Brain microvascular endothelial cell (primary cell): ENCODE measurements around the gene EXOC5.
A peak's percentile ranks its signal among the peaks of the same experiment; 100 is the strongest.

Source experiments
- DNase-seq: peaks from one replicate; pipeline ENCODE4 v3.0.0-alpha.2; 2020
- H3K27ac ChIP-seq: fragments of 250-450 bp; sonication (Bioruptor Pico); 2 replicates; pipeline ENCODE4 v1.5.1; 2020; ENCODE audit warnings: mild to moderate bottlenecking, moderate library complexity
- H3K27me3 ChIP-seq: fragments of 250-450 bp; sonication (Bioruptor Pico); replicated peaks from 2 replicates; pipeline ENCODE4 v1.5.1; 2020; ENCODE audit warnings: mild to moderate bottlenecking
- H3K36me3 ChIP-seq: fragments of 250-450 bp; sonication (Bioruptor Pico); replicated peaks from 2 replicates; pipeline ENCODE4 v1.5.1; 2020; ENCODE audit warnings: mild to moderate bottlenecking
- H3K4me3 ChIP-seq: 2 replicates; pipeline ENCODE4 v1.5.1; 2011; ENCODE audit warnings: low read depth, mild to moderate bottlenecking, control low read depth, low read length, moderate library complexity
- in situ Hi-C: cut with HindIII; loops from 2 replicates; pipeline ENCODE4 v1.10.0; 2017; ENCODE audit warnings: low sequenced_read_pairs, low pct_ligation_motif_present
- TF ChIP-seq, protein P1 (sequence below): IDR thresholded peaks from 2 replicates; pipeline ENCODE4 v1.5.1; 2011; ENCODE audit warnings: low read depth, mild to moderate bottlenecking, moderate library complexity, low read length, control low read depth, inconsistent platforms; ENCODE audit errors: missing control alignments

EXOC5 gene

DNA sequence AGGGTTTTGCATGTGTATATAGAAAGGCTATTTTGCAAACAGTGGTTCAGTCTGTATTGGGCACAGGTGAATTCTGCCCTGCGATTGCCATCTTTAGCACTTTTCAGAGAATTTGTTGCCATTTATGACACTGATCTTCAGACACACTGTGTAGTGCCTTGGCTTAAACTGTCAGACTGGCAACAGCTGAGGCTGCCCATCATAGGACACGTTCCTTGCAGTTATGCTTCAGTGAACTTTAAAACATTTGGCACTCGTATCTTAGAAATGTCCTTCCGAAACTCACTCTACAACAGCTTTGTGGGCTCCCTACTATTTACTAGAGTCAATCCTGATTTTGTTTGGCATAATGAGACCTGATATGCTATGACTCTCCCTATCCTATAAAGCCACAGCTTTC, 29.1 kb upstream of the EXOC5 start:
- in situ Hi-C loops = no loop called here
- Histone ChIP-seq H3K27ac (no peak overlapping the region), H3K27me3 (no peaks in the 10 kb centered on the region), H3K36me3 (no peaks in the 10 kb centered on the region), H3K4me3 (no peak overlapping the region)
- TF ChIP-seq, protein P1, sequence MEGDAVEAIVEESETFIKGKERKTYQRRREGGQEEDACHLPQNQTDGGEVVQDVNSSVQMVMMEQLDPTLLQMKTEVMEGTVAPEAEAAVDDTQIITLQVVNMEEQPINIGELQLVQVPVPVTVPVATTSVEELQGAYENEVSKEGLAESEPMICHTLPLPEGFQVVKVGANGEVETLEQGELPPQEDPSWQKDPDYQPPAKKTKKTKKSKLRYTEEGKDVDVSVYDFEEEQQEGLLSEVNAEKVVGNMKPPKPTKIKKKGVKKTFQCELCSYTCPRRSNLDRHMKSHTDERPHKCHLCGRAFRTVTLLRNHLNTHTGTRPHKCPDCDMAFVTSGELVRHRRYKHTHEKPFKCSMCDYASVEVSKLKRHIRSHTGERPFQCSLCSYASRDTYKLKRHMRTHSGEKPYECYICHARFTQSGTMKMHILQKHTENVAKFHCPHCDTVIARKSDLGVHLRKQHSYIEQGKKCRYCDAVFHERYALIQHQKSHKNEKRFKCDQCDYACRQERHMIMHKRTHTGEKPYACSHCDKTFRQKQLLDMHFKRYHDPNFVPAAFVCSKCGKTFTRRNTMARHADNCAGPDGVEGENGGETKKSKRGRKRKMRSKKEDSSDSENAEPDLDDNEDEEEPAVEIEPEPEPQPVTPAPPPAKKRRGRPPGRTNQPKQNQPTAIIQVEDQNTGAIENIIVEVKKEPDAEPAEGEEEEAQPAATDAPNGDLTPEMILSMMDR = no peak
- no peak for DNase-seq

DNA sequence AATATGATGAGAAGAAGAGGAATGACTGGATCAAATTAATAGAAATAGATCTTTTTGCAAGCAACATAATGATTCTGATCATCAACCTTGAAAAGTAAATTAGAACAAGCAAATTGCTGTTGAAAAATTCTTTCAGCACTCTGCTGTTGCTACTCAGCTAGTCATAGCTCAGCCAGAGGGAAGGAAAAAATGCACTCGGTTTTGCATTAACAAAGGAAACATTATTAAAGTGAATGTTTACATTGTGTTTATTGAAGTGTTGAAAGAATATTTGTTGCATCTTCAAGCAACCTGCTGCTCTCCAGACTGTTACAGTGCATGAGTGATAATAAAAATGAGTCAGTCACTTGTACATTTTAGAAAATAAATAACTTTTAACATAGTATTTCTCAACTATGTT, 26.5 kb upstream of the EXOC5 start:
- Histone ChIP-seq H3K36me3 (no peaks in the 10 kb centered on the region), H3K4me3 (no peak overlapping the region), H3K27me3 (no peaks in the 10 kb centered on the region), H3K27ac (no peak overlapping the region)
- TF ChIP-seq, protein P1 = no peak
- DNase-seq = no peak
- in situ Hi-C loops = no loop called here

DNA sequence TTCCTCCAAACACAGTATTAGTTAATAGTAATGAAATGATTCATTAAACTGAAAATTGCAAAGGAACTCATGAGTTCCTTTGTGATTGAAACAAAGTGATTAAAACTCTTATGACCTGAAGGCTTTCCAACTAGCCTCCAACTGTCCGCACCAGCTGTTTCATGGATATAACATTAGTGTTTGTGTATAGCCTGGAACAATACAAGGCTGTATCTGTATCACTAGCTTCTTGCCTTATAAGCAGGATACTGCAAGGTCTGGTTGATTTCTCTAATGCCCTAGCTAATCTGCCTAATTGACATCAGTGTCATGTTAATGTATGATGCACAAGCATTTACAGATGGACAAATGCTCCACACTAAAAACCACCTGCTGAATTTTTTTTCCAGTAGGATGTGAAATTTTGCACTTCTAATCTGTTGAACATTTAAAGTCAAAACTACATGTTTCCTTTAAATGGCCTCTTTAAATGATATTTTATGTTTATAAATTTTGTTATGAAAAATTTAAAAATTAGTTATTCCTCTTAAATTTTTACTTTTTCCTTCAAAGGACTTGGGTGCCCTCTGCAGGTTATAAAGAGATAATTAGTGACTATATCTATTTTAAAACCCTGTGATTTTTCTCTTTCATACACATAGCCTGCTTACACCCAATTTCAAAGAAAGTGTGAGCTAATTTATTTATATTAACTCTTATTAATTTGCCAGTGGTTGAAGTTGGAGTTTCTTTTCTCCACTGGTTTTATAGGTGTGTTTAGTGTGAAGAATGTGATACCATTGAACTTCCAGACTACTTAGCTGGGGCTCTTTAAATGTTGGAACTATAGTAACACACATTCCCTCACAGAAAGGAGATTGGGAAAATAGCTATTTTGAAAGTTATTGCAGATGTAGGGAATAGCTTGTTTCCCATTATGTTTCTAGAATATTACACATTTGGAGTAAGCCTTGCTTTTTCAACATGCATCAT, 25.4 kb upstream of the EXOC5 start:
- H3K27ac ChIP-seq = no peak overlapping the region
- no peaks in the 10 kb centered on the region for H3K27me3 ChIP-seq
- TF ChIP-seq, protein P1 = peak; percentile 25
- DNase-seq = no peak
- H3K4me3 ChIP-seq = no peak overlapping the region
- in situ Hi-C loops = no loop called here
- peaks cover under 1% of the 10 kb centered on the region for H3K36me3 ChIP-seq

DNA sequence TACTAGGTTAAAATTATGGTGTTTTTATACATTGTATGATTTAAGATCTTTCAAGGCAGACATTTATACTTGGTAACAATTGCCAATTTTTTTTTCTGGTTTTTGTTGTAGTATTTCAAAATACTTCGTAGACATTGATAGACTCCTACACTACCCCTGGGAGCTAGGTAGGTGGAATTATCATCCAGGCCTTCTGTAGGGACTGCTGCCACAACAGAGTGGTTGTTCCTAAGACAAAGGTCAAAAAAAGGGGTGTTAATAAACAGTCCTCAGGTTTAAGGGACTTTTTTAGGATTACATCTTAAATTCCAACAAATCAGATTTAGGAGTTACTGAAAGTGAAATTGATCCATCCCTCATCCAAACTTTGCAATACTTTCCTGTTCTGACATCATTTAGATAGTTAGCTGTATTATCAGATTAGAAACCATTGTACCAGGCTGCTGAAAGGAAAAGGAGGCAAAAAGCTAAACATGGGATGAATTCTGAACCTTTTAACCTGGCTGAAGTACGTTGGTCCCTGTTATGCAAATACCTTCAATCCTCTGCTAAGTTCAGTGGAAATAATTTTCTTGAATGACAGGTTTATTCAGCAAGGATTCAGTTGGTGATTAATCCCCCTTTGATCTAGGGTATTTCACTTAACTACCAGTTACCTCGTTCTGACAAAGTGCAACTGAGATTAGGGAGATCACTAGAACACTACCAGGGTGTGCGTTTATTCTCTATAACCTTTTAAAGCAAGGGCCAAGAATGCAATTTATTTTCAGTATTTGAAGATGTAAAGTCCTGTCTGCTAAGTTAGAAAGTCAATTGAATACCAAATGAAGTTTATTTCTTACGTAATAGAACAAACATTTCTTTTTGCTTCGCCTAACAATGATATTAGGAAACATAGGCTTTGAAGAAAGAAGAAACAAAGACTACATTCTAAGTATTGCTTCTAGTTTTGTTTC, 23.3 kb upstream of the EXOC5 start:
- Histone ChIP-seq H3K36me3 (peaks cover 3% of the 10 kb centered on the region), H3K27ac (no peak overlapping the region), H3K27me3 (no peaks in the 10 kb centered on the region), H3K4me3 (no peak overlapping the region)
- in situ Hi-C loops = no loop called here
- DNase-seq = no peak
- TF ChIP-seq, protein P1 = no peak

DNA sequence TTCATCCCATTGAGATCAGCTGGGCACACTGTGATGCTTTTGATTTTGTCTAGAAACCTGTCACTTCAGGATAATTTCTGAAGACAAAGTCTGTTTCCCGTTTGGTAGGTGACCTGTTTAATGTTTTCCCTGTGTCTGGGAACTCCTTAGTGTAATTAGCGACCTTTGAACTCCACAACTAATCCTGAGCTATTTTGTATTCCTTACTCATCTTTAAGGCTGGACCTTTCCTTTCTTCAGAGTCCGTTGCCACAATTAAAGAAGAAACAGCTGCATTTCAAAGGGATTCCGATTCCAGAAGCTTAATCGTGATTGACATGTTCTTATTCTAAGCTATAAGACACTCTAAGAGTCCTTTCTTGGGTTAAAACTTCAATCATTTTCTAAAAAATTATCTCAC, 22.0 kb upstream of the EXOC5 start:
- in situ Hi-C loops = no loop called here
- TF ChIP-seq, protein P1 = no peak
- H3K27me3 ChIP-seq = no peaks in the 10 kb centered on the region
- H3K36me3 ChIP-seq = peaks cover 3% of the 10 kb centered on the region
- DNase-seq = no peak
- no peak overlapping the region for H3K4me3 ChIP-seq
- no peak overlapping the region for H3K27ac ChIP-seq
